NT2/D1 (cell line): ENCODE results near the gene GRB7.

Experiments
- DNase-seq: peaks from one replicate; pipeline ENCODE4 v3.0.0-alpha.2; 2011; ENCODE audit warnings: low read depth, low spot score
- H3K27me3 ChIP-seq: 2 replicates; pipeline ENCODE4 v1.6.0; 2011; ENCODE audit warnings: mild to moderate bottlenecking; ENCODE audit not compliant: insufficient read length, insufficient read depth
- H3K36me3 ChIP-seq: 2 replicates; pipeline ENCODE4 v1.6.1; 2011; ENCODE audit warnings: mild to moderate bottlenecking, low read length, mixed read lengths; ENCODE audit not compliant: insufficient read depth, insufficient read length
- H3K4me1 ChIP-seq: 2 replicates; pipeline ENCODE4 v1.5.1; 2011; ENCODE audit not compliant: insufficient read depth, insufficient read length
- H3K4me3 ChIP-seq: 2 replicates; pipeline ENCODE4 v1.5.1; 2011; ENCODE audit warnings: low read depth; ENCODE audit not compliant: insufficient read length
- H3K9ac ChIP-seq: 2 replicates; pipeline ENCODE4 v1.6.0; 2011; ENCODE audit warnings: low read depth; ENCODE audit not compliant: insufficient read length
- H3K9me3 ChIP-seq: 2 replicates; pipeline ENCODE4 v1.5.1; 2011; ENCODE audit warnings: mild to moderate bottlenecking, low read length; ENCODE audit not compliant: insufficient read depth
- SUZ12 ChIP-seq: IDR thresholded peaks from 2 replicates; pipeline ENCODE4 v1.6.1; 2011; ENCODE audit not compliant: insufficient read length, insufficient read depth; ENCODE audit errors: extremely low read depth
- YY1 ChIP-seq: IDR thresholded peaks from 2 replicates; pipeline ENCODE4 v1.6.1; 2011; ENCODE audit not compliant: insufficient read length, insufficient read depth
- ZNF274 ChIP-seq: IDR thresholded peaks from 2 replicates; pipeline ENCODE4 v1.6.1; 2011; ENCODE audit warnings: mild to moderate bottlenecking, low read depth, low read length

Gene GRB7

DNA sequence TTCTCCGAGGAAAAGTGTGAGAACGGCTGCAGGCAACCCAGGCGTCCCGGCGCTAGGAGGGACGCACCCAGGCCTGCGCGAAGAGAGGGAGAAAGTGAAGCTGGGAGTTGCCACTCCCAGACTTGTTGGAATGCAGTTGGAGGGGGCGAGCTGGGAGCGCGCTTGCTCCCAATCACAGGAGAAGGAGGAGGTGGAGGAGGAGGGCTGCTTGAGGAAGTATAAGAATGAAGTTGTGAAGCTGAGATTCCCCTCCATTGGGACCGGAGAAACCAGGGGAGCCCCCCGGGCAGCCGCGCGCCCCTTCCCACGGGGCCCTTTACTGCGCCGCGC lies 38.0 kb upstream of the GRB7 start, which contains the start of gene ERBB2:
Gene ERBB2 (plus strand): TSS at position 247 of the 330 bp plus-strand sequence. CDS start 175 bp downstream, outside the sequence.
- H3K9me3 ChIP-seq, result no peaks in the 10 kb centered on the region
- peaks cover 13% of the 10 kb centered on the region for H3K36me3 ChIP-seq
- peak; percentile 65 for DNase-seq
- H3K27me3 ChIP-seq, result no peaks in the 10 kb centered on the region
- peaks cover 36% of the 10 kb centered on the region for H3K4me1 ChIP-seq
- peak within 1 kb of the TSS; percentile 69 for H3K4me3 ChIP-seq
- H3K9ac ChIP-seq, result peak within 1 kb of the TSS; percentile 90
- no peak for TF ChIP-seq ZNF274
- TF ChIP-seq YY1, result no peak
- TF ChIP-seq SUZ12, result no peak

DNA sequence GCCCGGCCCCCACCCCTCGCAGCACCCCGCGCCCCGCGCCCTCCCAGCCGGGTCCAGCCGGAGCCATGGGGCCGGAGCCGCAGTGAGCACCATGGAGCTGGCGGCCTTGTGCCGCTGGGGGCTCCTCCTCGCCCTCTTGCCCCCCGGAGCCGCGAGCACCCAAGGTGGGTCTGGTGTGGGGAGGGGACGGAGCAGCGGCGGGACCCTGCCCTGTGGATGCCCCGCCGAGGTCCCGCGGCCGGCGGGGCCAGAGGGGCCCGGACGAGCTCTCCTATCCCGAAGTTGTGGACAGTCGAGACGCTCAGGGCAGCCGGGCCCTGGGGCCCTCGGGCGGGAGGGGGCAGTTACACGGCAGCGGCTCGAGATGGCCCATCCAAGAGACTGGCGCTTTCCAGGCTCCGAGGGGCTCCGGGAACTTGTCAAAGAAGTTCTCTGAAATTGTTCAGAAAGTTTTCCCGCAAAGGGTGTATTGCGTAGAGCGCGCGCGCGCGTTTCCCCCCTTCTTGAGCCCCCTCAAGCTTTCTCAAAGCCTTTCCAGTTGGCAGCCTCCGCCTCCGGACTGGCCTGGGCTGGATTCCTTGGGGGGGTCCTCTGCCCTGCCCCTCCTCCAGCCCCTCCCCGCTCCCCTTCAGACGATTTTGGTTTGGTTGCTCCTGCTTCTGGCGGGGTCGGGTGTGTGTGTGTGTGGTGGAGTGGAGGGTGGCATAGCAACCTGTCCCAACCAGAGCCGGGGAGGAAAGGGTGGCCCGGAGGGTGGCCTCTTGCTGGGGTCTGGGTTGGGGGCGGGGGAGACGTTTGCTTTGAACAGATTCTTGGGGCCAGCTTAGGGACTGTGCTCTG lies 37.4 kb upstream of the GRB7 start:
- DNase-seq, result no peak
- TF ChIP-seq YY1 (no peak), SUZ12 (no peak), ZNF274 (no peak)
- H3K9me3 ChIP-seq, result no peaks in the 10 kb centered on the region
- H3K9ac ChIP-seq, result peak overlapping the region; percentile 90
- peaks cover 35% of the 10 kb centered on the region for H3K4me1 ChIP-seq
- peaks cover 13% of the 10 kb centered on the region for H3K36me3 ChIP-seq
- H3K27me3 ChIP-seq, result no peaks in the 10 kb centered on the region
- peak overlapping the region; percentile 69 for H3K4me3 ChIP-seq

DNA sequence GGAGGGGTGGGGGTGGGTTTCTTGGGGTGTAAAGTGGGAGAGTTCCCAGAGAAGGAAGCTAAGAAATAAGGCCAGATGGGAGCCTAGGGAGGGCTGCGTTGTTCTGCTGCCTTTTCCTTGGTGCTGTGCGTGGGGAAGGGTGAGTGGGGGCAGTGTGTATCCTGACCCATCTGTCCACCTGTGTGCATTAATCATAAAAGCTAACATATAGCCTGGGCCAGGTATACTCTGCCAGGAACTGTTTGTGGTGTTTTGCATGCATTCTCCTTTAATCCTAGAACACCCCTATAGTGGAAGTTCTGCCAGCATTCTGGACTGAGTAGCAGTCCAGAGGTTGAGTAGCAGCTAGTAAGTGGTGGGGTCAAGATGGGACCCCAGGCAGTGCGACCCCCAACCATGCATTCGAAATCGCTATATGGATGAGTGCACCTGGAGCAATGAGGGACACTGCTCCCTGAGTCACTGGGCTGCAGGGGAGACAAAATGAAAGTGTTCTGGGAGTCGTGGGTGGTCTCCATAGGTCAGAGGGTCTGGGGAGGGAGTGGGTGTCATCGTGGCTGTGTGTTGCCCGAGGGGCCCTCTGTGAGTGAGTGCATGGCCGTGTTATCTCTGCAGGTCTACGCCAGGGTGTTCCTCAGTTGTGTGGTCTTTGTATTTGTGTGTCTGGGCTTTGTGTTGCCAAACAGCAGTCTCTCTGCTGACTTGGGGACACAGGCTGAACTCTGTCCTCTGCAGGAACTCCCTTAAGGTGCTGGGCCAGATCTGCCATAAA lies 36.5 kb upstream of the GRB7 start:
- TF ChIP-seq ZNF274 (no peak), SUZ12 (no peak), YY1 (no peak)
- Histone ChIP-seq H3K36me3 (peaks cover 19% of the 10 kb centered on the region), H3K4me1 (peaks cover 35% of the 10 kb centered on the region), H3K9me3 (no peaks in the 10 kb centered on the region), H3K9ac (peak overlapping the region; percentile 90), H3K27me3 (no peaks in the 10 kb centered on the region), H3K4me3 (peak overlapping the region; percentile 69)
- DNase-seq, result no peak

DNA sequence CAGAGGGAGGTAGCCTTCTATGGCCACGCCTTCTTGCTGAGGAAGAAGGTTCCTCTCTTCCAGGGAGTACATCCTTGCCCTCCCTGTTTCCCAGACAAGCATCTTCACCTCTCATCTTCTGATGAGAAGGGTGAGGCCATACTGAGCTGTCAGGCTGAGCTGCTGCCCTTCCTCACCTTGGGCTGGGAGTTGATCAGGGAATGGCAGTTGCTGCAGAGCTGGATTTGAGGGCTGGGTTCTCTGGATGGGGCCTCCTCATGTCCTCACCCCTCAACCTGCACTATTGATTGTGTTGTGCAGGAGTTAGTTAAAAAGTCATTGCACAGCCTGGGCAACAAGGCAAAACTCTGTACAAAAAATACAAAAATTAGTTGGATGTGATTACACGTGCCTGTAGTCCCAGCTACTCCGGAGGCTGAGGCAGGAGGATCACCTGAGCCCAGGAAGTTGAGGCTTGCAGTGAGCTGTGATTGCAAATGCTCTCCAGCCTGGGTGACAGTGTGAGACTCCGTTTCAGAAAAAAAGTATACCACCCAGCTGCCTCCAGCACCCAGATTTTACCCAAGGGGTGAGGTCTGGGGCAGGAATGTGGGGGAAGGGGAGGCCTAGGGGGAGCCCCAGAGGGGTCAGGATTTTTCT lies 35.8 kb upstream of the GRB7 start:
- no peak for DNase-seq
- Histone ChIP-seq H3K4me1 (peaks cover 30% of the 10 kb centered on the region), H3K9ac (peak overlapping the region; percentile 90), H3K27me3 (no peaks in the 10 kb centered on the region), H3K36me3 (peaks cover 25% of the 10 kb centered on the region), H3K9me3 (no peaks in the 10 kb centered on the region), H3K4me3 (no peak overlapping the region)
- no peak for TF ChIP-seq YY1
- TF ChIP-seq ZNF274, result no peak
- TF ChIP-seq SUZ12, result no peak

DNA sequence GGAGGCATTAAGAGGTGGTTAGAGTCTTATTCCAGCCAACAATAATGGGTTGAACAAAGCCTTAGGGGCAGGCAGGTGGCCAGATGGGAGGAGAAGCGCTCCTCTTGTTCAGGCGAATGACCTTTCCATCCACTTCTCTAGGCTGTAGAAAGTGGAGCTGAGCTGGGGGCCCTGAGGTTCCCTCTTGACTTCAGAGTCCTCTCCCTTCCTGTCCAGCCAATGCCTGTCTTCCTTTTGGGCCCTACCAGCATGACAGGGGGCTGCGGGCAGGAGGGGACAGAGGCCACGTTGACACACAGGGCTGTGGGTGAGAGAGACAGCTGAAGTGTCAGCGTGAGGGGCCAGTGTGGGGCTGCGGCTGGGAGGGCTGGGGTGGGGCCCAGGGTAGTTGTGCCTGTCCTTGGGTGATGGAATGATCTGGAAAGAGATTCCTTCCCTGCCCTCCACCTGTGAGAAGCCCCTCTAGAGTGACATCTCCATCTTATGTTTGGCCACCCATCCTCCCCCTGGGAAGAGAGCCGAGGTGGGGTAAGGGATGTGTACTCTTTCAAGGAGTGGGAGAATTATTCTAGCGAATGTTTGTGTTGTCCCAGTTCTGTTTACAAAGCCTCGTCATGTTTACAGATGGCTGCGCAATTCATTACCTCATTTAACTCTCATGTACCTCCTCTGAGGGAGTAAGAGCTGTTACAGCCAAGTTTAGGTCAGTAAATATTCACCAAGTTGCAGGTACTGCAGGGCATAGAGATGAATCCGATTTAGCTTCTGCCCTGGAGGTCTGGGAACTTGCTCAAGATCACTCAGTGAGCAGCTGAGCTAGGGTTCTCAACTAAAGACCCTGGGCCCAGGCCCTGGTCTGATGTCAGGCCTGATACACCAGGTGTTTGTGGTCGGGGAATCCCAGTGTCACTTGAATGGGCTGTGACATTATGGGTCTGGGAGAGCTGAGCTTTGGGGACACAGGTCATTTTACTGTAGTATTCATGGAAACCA lies 34.5 kb upstream of the GRB7 start:
- no peak for DNase-seq
- no peak for TF ChIP-seq SUZ12
- TF ChIP-seq ZNF274, result no peak
- no peak for TF ChIP-seq YY1
- H3K36me3 ChIP-seq, result peaks cover 37% of the 10 kb centered on the region
- H3K4me3 ChIP-seq, result no peak overlapping the region
- H3K9me3 ChIP-seq, result no peaks in the 10 kb centered on the region
- no peaks in the 10 kb centered on the region for H3K27me3 ChIP-seq
- H3K9ac ChIP-seq, result no peak overlapping the region
- H3K4me1 ChIP-seq, result peaks cover 30% of the 10 kb centered on the region

DNA sequence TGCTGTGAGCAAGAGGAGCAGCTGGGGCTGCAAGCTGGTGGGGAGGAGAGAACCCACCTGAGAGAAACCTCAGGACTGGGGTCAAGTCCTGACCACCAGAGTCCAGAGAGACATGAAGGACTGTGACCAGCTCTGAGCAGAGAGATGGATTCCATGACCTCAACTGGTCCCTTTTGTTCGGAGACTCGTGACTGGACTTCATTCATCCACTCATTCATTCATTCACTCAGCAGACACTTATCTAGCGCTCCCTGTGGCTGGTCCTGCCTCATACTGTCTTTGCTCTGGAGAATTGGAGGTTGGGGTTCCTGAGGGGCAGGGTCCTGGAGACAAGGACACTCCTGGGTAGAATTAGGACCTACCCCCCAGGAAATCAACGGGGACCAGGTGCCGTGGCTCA lies 33.8 kb upstream of the GRB7 start:
- Histone ChIP-seq H3K9ac (no peak overlapping the region), H3K27me3 (no peaks in the 10 kb centered on the region), H3K9me3 (no peaks in the 10 kb centered on the region), H3K36me3 (peaks cover 44% of the 10 kb centered on the region), H3K4me1 (peaks cover 32% of the 10 kb centered on the region), H3K4me3 (no peak overlapping the region)
- DNase-seq, result no peak
- no peak for TF ChIP-seq YY1
- TF ChIP-seq ZNF274, result no peak
- TF ChIP-seq SUZ12, result no peak
